Motor neuron (in vitro differentiated cells): ENCODE results near the gene SLC7A6. TPM values are rescaled to one million over a fixed set of nuclear protein-coding genes. Genes with fewer than 3 reads are reported as not detected.

Experiments
- ATAC-seq, 8 experiments: fragments of 200-7000 bp; cut with Tn5 transposase; replicated peaks in 6 of 8; 2 replicates each; pipeline ENCODE4 v1.8.0; 2021; ENCODE audit warnings: mild to moderate bottlenecking in 8 of 8, moderate library complexity in 8 of 8
- H3K27ac ChIP-seq, 2 donors: fragments of 250-450 bp; sonication (Bioruptor Pico); 2 replicates each; pipeline ENCODE4 v1.9.0; 2021; ENCODE audit warnings: antibody characterized with exemption in 2 of 2, mild to moderate bottlenecking in 2 of 2, moderate library complexity in 1 of 2
- H3K4me1 ChIP-seq, 2 donors: fragments of 250-450 bp; sonication (Bioruptor Pico); replicated peaks in 1 of 2; 2 replicates each; pipeline ENCODE4 v1.6.1; 2021; ENCODE audit warnings: antibody characterized with exemption in 2 of 2, mild to moderate bottlenecking in 2 of 2, moderate library complexity in 1 of 2
- H3K4me3 ChIP-seq, 5 donors: fragments of 250-450 bp; sonication (Bioruptor Pico); 2 replicates each; pipeline ENCODE4 v1.9.0; 2021; ENCODE audit warnings: antibody characterized with exemption in 5 of 5, mild to moderate bottlenecking in 5 of 5, moderate library complexity in 4 of 5
- WGBS, 10 experiments: fragments of 450-650 bp; shearing (Covaris generic); methylation state at CpG; one replicate each; pipeline ENCODE4 v1.0.0; 2022; 5-methylcytosine and 5-hydroxymethylcytosine counted together
- in situ Hi-C, 9 experiments: fragments of 400-800 bp; cut with MboI; loops; one replicate each; pipeline ENCODE4 v1.15.0; 2021; ENCODE audit warnings: low sequenced_read_pairs in 9 of 9, low pct_unique_long_range_greater_than_20kb in 2 of 9; ENCODE audit not compliant: unreplicated experiment in 9 of 9
- total RNA-seq, 8 experiments: library from RNA; unstranded; fragments of 300-600 nt; gene quantifications; 2 replicates each; pipeline versions ENCODE4 v1.2.3 to v1.2.4, GENCODE V29; 2022

The SLC7A6 gene
- total RNA-seq, 8 experiments from 2014 or later: 7.5 to 36.4 (median 13.5) TPM

GRCh38 chr16:68269793-68270192, 5.5 kb downstream of the SLC7A6 start:
- 80 to 100% (median 100%) methylated on average over 1 to 2 of the region's 4 CpGs; no CpG with 5 or more reads in 7 of the 10 experiments for WGBS, 10 experiments
- Histone ChIP-seq H3K27ac (no peak overlapping the region), H3K4me1 (peaks cover 5 to 11% of the 10 kb centered on the region in 2 donors), H3K4me3 (no peak overlapping the region)
- ATAC-seq: no peak
- in situ Hi-C loops: no loop called here

GRCh38 chr16:68270353-68270752, 6.0 kb downstream of the SLC7A6 start:
- Histone ChIP-seq H3K4me1 (peaks cover 5 to 11% of the 10 kb centered on the region in 2 donors), H3K4me3 (no peak overlapping the region), H3K27ac (no peak overlapping the region)
- WGBS, 10 experiments: 0 to 40% (median 20%) methylated on average over 1 of the region's 1 CpG; no CpG with 5 or more reads in 7 of the 10 experiments
- no peak for ATAC-seq
- in situ Hi-C loops: no loop called here

- no peak for ATAC-seq
- WGBS, 10 experiments: 80 to 100% (median 95%) methylated on average over 1 to 3 of the region's 4 CpGs; no CpG with 5 or more reads in 5 of the 10 experiments
Observed at GRCh38 chr16:68272507-68273209, 8.3 kb downstream of the SLC7A6 start.

GRCh38 chr16:68273459-68273858, 9.1 kb downstream of the SLC7A6 start:
- ATAC-seq: no peak
- 80 to 100% (median 98%) methylated on average over 1 to 3 of the region's 5 CpGs; no CpG with 5 or more reads in 4 of the 10 experiments for WGBS, 10 experiments
- Histone ChIP-seq H3K27ac (no peak overlapping the region), H3K4me3 (no peak overlapping the region), H3K4me1 (no peaks in the 10 kb centered on the region)
- in situ Hi-C loops: no loop called here

More at GRCh38 chr16:68272507-68273209, 8.3 kb downstream of the SLC7A6 start:
- in situ Hi-C loops: no loop called here
- peaks cover 0 to 6% of the 10 kb centered on the region in 2 donors for H3K4me1 ChIP-seq
- no peak overlapping the region for H3K27ac ChIP-seq
- no peak overlapping the region for H3K4me3 ChIP-seq

- Histone ChIP-seq H3K4me1 (no peaks in the 10 kb centered on the region), H3K4me3 (no peak overlapping the region), H3K27ac (no peak overlapping the region)
- WGBS, 10 experiments: 80 to 100% (median 98%) methylated on average over 1 to 8 of the region's 8 CpGs; no CpG with 5 or more reads in 7 of the 10 experiments
- in situ Hi-C loops: no loop called here
- ATAC-seq: no peak
Observed at GRCh38 chr16:68273896-68274295, 9.6 kb downstream of the SLC7A6 start.

GRCh38 chr16:68274441-68274840, 10.1 kb downstream of the SLC7A6 start:
- WGBS, 10 experiments: 40 to 100% (median 100%) methylated on average over 1 to 4 of the region's 4 CpGs; no CpG with 5 or more reads in 1 of the 10 experiments
- ATAC-seq: no peak
- in situ Hi-C loops: no loop called here

GRCh38 chr16:68275611-68276191, 11.4 kb downstream of the SLC7A6 start:
- H3K4me1 ChIP-seq: no peaks in the 10 kb centered on the region
- H3K4me3 ChIP-seq: no peak overlapping the region
- peak overlapping the region in 1 of 2 donors; percentile 9 for H3K27ac ChIP-seq
- ATAC-seq: peak in 1 of 8 experiments; percentile 52
- in situ Hi-C loops: no loop called here
- 35 to 90% (median 77%) methylated on average over 2 to 4 of the region's 4 CpGs; no CpG with 5 or more reads in 1 of the 10 experiments for WGBS, 10 experiments

More at GRCh38 chr16:68274441-68274840, 10.1 kb downstream of the SLC7A6 start:
- Histone ChIP-seq H3K27ac (no peak overlapping the region), H3K4me3 (no peak overlapping the region), H3K4me1 (no peaks in the 10 kb centered on the region)

GRCh38 chr16:68276223-68276622, 11.9 kb downstream of the SLC7A6 start:
- WGBS, 10 experiments: 56 to 100% (median 88%) methylated on average over 1 to 3 of the region's 3 CpGs; no CpG with 5 or more reads in 2 of the 10 experiments
- ATAC-seq: peak in 1 of 8 experiments; percentile 11
- in situ Hi-C loops: no loop called here
- Histone ChIP-seq H3K4me1 (no peaks in the 10 kb centered on the region), H3K4me3 (no peak overlapping the region), H3K27ac (no peak overlapping the region)

- no peaks in the 10 kb centered on the region for H3K4me1 ChIP-seq
- in situ Hi-C loops: no loop called here
- no peak overlapping the region for H3K4me3 ChIP-seq
- ATAC-seq: no peak
- 81 to 100% (median 94%) methylated on average over 1 to 12 of the region's 13 CpGs for WGBS, 10 experiments
- H3K27ac ChIP-seq: no peak overlapping the region
Observed at GRCh38 chr16:68279726-68280558, 15.6 kb downstream of the SLC7A6 start.

GRCh38 chr16:68281368-68282063, 17.2 kb downstream of the SLC7A6 start:
- H3K4me1 ChIP-seq: no peaks in the 10 kb centered on the region
- no peak overlapping the region for H3K4me3 ChIP-seq
- no peak overlapping the region for H3K27ac ChIP-seq
- ATAC-seq: peak in 1 of 8 experiments; percentile 56
- in situ Hi-C loops: no loop called here
- WGBS, 10 experiments: 14 to 100% (median 86%) methylated on average over 1 to 3 of the region's 4 CpGs; no CpG with 5 or more reads in 5 of the 10 experiments

- 70 to 100% (median 95%) methylated on average over 2 to 4 of the region's 4 CpGs; no CpG with 5 or more reads in 1 of the 10 experiments for WGBS, 10 experiments
- Histone ChIP-seq H3K4me3 (no peak overlapping the region), H3K27ac (no peak overlapping the region), H3K4me1 (no peaks in the 10 kb centered on the region)
- in situ Hi-C loops: no loop called here
- ATAC-seq: no peak
Observed at GRCh38 chr16:68282064-68282452, 17.7 kb downstream of the SLC7A6 start.

- Histone ChIP-seq H3K4me3 (no peak overlapping the region), H3K27ac (no peak overlapping the region), H3K4me1 (no peaks in the 10 kb centered on the region)
- 50 to 100% (median 80%) methylated on average over 1 to 5 of the region's 5 CpGs; no CpG with 5 or more reads in 3 of the 10 experiments for WGBS, 10 experiments
- in situ Hi-C loops: no loop called here
- ATAC-seq: no peak
Observed at GRCh38 chr16:68283346-68283745, 19.0 kb downstream of the SLC7A6 start.
